Measurements from ENCODE around the gene FCN3.

- no peak for TF ChIP-seq CTCF (IDR thresholded peaks at IDR 0.05)
- no peak for TF ChIP-seq POLR2A (IDR thresholded peaks at IDR 0.05)
- no peak for TF ChIP-seq POLR2AphosphoS5 (IDR thresholded peaks at IDR 0.05)
- TF ChIP-seq EP300 (IDR thresholded peaks at IDR 0.05) = no peak
Measured at GRCh38 chr1:27346357-27346756, 28.3 kb downstream of the FCN3 start.

Measured in suprapubic skin (tissue), 4 donors.